ENCODE results near the gene EVPL.
A peak's percentile ranks its signal among the peaks of the same experiment; 100 is the strongest.

EVPL gene

DNA sequence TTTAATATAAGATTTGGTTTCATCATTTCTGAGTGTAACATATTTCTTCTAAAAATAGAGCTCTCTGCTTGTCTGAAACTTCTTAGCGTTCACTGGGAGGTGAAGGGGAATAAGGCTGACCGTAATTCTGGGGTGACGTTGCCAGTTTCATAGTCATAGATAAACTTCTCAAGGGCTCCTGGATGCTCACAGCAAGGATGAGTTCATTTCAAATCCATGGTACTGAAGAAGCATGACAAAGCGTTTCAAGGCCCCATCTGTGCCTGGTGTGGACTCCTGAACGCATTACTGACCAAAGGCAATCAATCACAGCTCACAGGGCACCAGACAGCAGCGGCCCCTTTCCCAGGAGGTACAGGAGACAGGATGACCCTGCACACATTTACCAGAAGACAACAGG lies 12.0 kb upstream of the EVPL start:
- H3K27ac ChIP-seq (ENCODE audit: low read length, poor library complexity, severe bottlenecking) = peak overlapping the region; percentile 40
- peaks cover 21% of the 10 kb centered on the region for H3K4me1 ChIP-seq (ENCODE audit: control insufficient read depth, insufficient read depth, low read depth, low read length)
- H3K9me3 ChIP-seq (ENCODE audit: control insufficient read depth, low read length) = no peaks in the 10 kb centered on the region
- H2BK120ac ChIP-seq (ENCODE audit: low read depth, low read length) = no peak overlapping the region
- H2BK12ac ChIP-seq (ENCODE audit: low read length in 2 of 2) = no peak overlapping the region
- no peak overlapping the region for H3K14ac ChIP-seq (ENCODE audit: low read length in 2 of 2)
- no peak overlapping the region for H2BK5ac ChIP-seq (ENCODE audit: low read depth, low read length, poor library complexity, severe bottlenecking)
- H2AK5ac ChIP-seq (ENCODE audit: low read length, severe bottlenecking) = no peak overlapping the region
- no peak overlapping the region for H2BK15ac ChIP-seq (ENCODE audit: low read depth, poor library complexity, severe bottlenecking)
- no peak overlapping the region for H4K8ac ChIP-seq (ENCODE audit: low read length)
- no peak overlapping the region for H3K4me2 ChIP-seq (ENCODE audit: low read length, poor library complexity, severe bottlenecking)
- WGBS = 75% methylated on average over 6 of the region's 6 CpGs
- no peak overlapping the region for H2AFZ ChIP-seq (ENCODE audit: low read depth, low read length)
- H3K9ac ChIP-seq (ENCODE audit: low read length) = no peak overlapping the region
- no peak overlapping the region for H4K91ac ChIP-seq (ENCODE audit: low read length)
- no peak overlapping the region for H3K23ac ChIP-seq (ENCODE audit: low read length in 2 of 2)
- H3K4ac ChIP-seq (ENCODE audit: low read depth in 1 of 2, low read length in 2 of 2) = no peak overlapping the region
- H3K36me3 ChIP-seq (ENCODE audit: control insufficient read depth in 1 of 2, insufficient read depth in 2 of 2, low read depth in 1 of 2, low read length in 2 of 2) = peaks cover 52 to 60% of the 10 kb centered on the region in 2 experiments
- H3K18ac ChIP-seq (ENCODE audit: low read depth in 1 of 2, low read length in 2 of 2) = no peak overlapping the region
- H3K27me3 ChIP-seq (ENCODE audit: control insufficient read depth in 1 of 2, insufficient read depth in 1 of 2, low read length in 2 of 2) = no peaks in the 10 kb centered on the region
- DNase-seq = peak; percentile 3
- H3K4me3 ChIP-seq (ENCODE audit: insufficient read depth in 1 of 2, low read depth in 1 of 2, low read length in 2 of 2) = no peak overlapping the region
- peaks cover 16% of the 10 kb centered on the region for H3K79me1 ChIP-seq (replicated peaks; ENCODE audit: low read length, poor library complexity, severe bottlenecking)

- Histone ChIP-seq H3K9ac (ENCODE audit: low read length) (no peak overlapping the region), H3K79me1 (replicated peaks; ENCODE audit: low read length, poor library complexity, severe bottlenecking) (peaks cover 10% of the 10 kb centered on the region), H2BK5ac (ENCODE audit: low read depth, low read length, poor library complexity, severe bottlenecking) (no peak overlapping the region), H3K27me3 (ENCODE audit: control insufficient read depth in 1 of 2, insufficient read depth in 1 of 2, low read length in 2 of 2) (no peaks in the 10 kb centered on the region), H2AK5ac (ENCODE audit: low read length, severe bottlenecking) (peak overlapping the region; percentile 16), H3K4me1 (ENCODE audit: control insufficient read depth, insufficient read depth, low read depth, low read length) (peaks cover 21% of the 10 kb centered on the region), H3K4ac (ENCODE audit: low read depth in 1 of 2, low read length in 2 of 2) (no peak overlapping the region), H3K9me3 (ENCODE audit: control insufficient read depth, low read length) (no peaks in the 10 kb centered on the region), H2AFZ (ENCODE audit: low read depth, low read length) (no peak overlapping the region), H4K91ac (ENCODE audit: low read length) (no peak overlapping the region), H2BK12ac (ENCODE audit: low read length in 2 of 2) (no peak overlapping the region), H3K14ac (ENCODE audit: low read length in 2 of 2) (no peak overlapping the region), H3K18ac (ENCODE audit: low read depth in 1 of 2, low read length in 2 of 2) (no peak overlapping the region), H3K23ac (ENCODE audit: low read length in 2 of 2) (no peak overlapping the region), H2BK120ac (ENCODE audit: low read depth, low read length) (no peak overlapping the region), H3K36me3 (ENCODE audit: control insufficient read depth in 1 of 2, insufficient read depth in 2 of 2, low read depth in 1 of 2, low read length in 2 of 2) (peaks cover 41 to 50% of the 10 kb centered on the region in 2 experiments), H2BK15ac (ENCODE audit: low read depth, poor library complexity, severe bottlenecking) (no peak overlapping the region), H3K4me3 (ENCODE audit: insufficient read depth in 1 of 2, low read depth in 1 of 2, low read length in 2 of 2) (no peak overlapping the region), H3K4me2 (ENCODE audit: low read length, poor library complexity, severe bottlenecking) (no peak overlapping the region), H3K27ac (ENCODE audit: low read length, poor library complexity, severe bottlenecking) (peak overlapping the region; percentile 50), H4K8ac (ENCODE audit: low read length) (no peak overlapping the region)
- WGBS = 84% methylated on average over 3 of the region's 3 CpGs
- DNase-seq = no peak
Measured at GRCh38 chr17:76038050-76038449, 10.9 kb upstream of the EVPL start.

DNA sequence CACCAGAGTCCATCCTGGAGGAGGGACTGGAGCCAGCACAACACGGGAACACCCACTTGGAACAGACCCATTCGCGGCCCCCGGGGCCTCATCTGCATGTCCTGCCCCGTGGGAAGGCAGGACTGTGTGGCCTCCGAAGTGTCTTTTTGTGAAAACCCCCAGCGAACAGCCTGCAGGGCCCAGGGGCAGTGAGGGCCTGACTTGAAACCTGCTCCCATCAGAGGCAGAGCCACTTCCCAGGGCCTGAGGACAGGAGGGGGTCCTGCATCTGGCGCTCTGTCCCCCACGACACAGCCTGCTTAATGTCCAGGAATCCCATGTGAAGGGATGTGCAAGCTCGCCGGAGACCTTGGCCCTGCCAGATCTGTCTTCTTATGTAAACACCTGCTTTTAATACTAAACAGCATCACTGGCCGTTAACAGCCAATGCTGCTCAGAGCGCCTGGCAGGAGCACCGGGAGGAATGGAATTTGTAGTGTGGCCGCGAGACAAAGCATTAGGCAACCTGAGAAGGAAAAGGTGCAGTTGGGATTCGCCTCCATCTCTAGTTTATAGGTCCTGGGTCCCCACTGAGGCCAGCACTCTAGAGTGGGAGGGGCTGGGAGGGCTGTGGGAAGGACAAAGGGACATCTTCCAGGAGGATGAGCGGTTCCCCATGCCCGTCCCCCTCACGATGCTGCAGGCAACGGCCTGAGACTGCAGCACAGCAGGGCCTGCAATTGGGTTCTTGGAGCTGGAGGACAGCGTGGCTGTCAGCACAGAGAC lies 9.6 kb upstream of the EVPL start:
- H4K8ac ChIP-seq (ENCODE audit: low read length) = peak overlapping the region; percentile 7
- H3K9me3 ChIP-seq (ENCODE audit: control insufficient read depth, low read length) = no peaks in the 10 kb centered on the region
- peak overlapping the region in 1 of 2 experiments; percentile 14 for H3K18ac ChIP-seq (ENCODE audit: low read depth in 1 of 2, low read length in 2 of 2)
- peaks cover 21% of the 10 kb centered on the region for H3K4me1 ChIP-seq (ENCODE audit: control insufficient read depth, insufficient read depth, low read depth, low read length)
- H2BK15ac ChIP-seq (ENCODE audit: low read depth, poor library complexity, severe bottlenecking) = no peak overlapping the region
- H2AK5ac ChIP-seq (ENCODE audit: low read length, severe bottlenecking) = peak overlapping the region; percentile 92
- H3K27me3 ChIP-seq (ENCODE audit: control insufficient read depth in 1 of 2, insufficient read depth in 1 of 2, low read length in 2 of 2) = no peaks in the 10 kb centered on the region
- no peak overlapping the region for H2BK5ac ChIP-seq (ENCODE audit: low read depth, low read length, poor library complexity, severe bottlenecking)
- H3K79me1 ChIP-seq (replicated peaks; ENCODE audit: low read length, poor library complexity, severe bottlenecking) = peaks cover 5% of the 10 kb centered on the region
- H3K36me3 ChIP-seq (ENCODE audit: control insufficient read depth in 1 of 2, insufficient read depth in 2 of 2, low read depth in 1 of 2, low read length in 2 of 2) = peaks cover 29 to 38% of the 10 kb centered on the region in 2 experiments
- no peak overlapping the region for H4K91ac ChIP-seq (ENCODE audit: low read length)
- H2BK12ac ChIP-seq (ENCODE audit: low read length in 2 of 2) = no peak overlapping the region
- H3K27ac ChIP-seq (ENCODE audit: low read length, poor library complexity, severe bottlenecking) = peak overlapping the region; percentile 15
- H3K23ac ChIP-seq (ENCODE audit: low read length in 2 of 2) = no peak overlapping the region
- no peak overlapping the region for H3K4ac ChIP-seq (ENCODE audit: low read depth in 1 of 2, low read length in 2 of 2)
- no peak for DNase-seq
- H3K14ac ChIP-seq (ENCODE audit: low read length in 2 of 2) = no peak overlapping the region
- 60% methylated on average over 22 of the region's 22 CpGs for WGBS
- no peak overlapping the region for H3K9ac ChIP-seq (ENCODE audit: low read length)
- no peak overlapping the region for H2BK120ac ChIP-seq (ENCODE audit: low read depth, low read length)
- no peak overlapping the region for H2AFZ ChIP-seq (ENCODE audit: low read depth, low read length)
- no peak overlapping the region for H3K4me3 ChIP-seq (ENCODE audit: insufficient read depth in 1 of 2, low read depth in 1 of 2, low read length in 2 of 2)
- no peak overlapping the region for H3K4me2 ChIP-seq (ENCODE audit: low read length, poor library complexity, severe bottlenecking)

GRCh38 chr17:76034428-76035350 lies 7.6 kb upstream of the EVPL start:
- H3K27me3 ChIP-seq (ENCODE audit: control insufficient read depth in 1 of 2, insufficient read depth in 1 of 2, low read length in 2 of 2) = no peaks in the 10 kb centered on the region
- peak overlapping the region; percentile 61 for H4K91ac ChIP-seq (ENCODE audit: low read length)
- peaks cover 13 to 18% of the 10 kb centered on the region in 2 experiments for H3K36me3 ChIP-seq (ENCODE audit: control insufficient read depth in 1 of 2, insufficient read depth in 2 of 2, low read depth in 1 of 2, low read length in 2 of 2)
- H3K9me3 ChIP-seq (ENCODE audit: control insufficient read depth, low read length) = no peaks in the 10 kb centered on the region
- H2BK15ac ChIP-seq (ENCODE audit: low read depth, poor library complexity, severe bottlenecking) = no peak overlapping the region
- no peak for DNase-seq
- peak overlapping the region; percentile 12 for H2AK5ac ChIP-seq (ENCODE audit: low read length, severe bottlenecking)
- no peak overlapping the region for H4K8ac ChIP-seq (ENCODE audit: low read length)
- H3K14ac ChIP-seq (ENCODE audit: low read length in 2 of 2) = no peak overlapping the region
- H3K18ac ChIP-seq (ENCODE audit: low read depth in 1 of 2, low read length in 2 of 2) = no peak overlapping the region
- H2BK5ac ChIP-seq (ENCODE audit: low read depth, low read length, poor library complexity, severe bottlenecking) = no peak overlapping the region
- H2BK12ac ChIP-seq (ENCODE audit: low read length in 2 of 2) = no peak overlapping the region
- H3K79me1 ChIP-seq (replicated peaks; ENCODE audit: low read length, poor library complexity, severe bottlenecking) = no peaks in the 10 kb centered on the region
- H3K27ac ChIP-seq (ENCODE audit: low read length, poor library complexity, severe bottlenecking) = no peak overlapping the region
- H2BK120ac ChIP-seq (ENCODE audit: low read depth, low read length) = no peak overlapping the region
- H3K4me1 ChIP-seq (ENCODE audit: control insufficient read depth, insufficient read depth, low read depth, low read length) = peaks cover 14% of the 10 kb centered on the region
- H3K4ac ChIP-seq (ENCODE audit: low read depth in 1 of 2, low read length in 2 of 2) = no peak overlapping the region
- no peak overlapping the region for H3K4me3 ChIP-seq (ENCODE audit: insufficient read depth in 1 of 2, low read depth in 1 of 2, low read length in 2 of 2)
- H3K4me2 ChIP-seq (ENCODE audit: low read length, poor library complexity, severe bottlenecking) = no peak overlapping the region
- H2AFZ ChIP-seq (ENCODE audit: low read depth, low read length) = no peak overlapping the region
- H3K23ac ChIP-seq (ENCODE audit: low read length in 2 of 2) = no peak overlapping the region
- H3K9ac ChIP-seq (ENCODE audit: low read length) = no peak overlapping the region
- 82% methylated on average over 12 of the region's 13 CpGs for WGBS

All from mesenchymal stem cell (in vitro differentiated cells and primary cell).